ENCODE data around the gene SERPINH1.
A peak's percentile ranks its signal among the peaks of the same experiment; 100 is the strongest.

Gene SERPINH1

DNA sequence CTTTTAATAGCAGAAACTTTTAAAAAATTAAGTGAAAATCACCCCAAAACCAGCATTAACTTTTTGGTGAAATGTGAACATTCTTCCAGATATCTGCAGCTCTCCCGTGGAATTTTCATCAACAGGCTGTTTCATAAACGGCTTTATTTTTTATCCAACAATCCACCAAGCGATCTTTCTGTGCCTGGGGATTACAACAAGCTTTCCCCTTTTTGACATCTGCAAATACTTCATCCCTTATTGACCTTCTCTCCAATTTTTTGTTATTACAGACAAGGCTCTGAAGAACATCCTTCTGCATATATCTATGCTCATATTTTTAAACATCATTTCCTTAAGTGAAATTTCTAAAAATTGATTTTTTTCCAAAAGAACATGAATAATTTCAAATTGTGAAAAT is 5.8 kb upstream of the SERPINH1 start:
- TF ChIP-seq, protein P1, sequence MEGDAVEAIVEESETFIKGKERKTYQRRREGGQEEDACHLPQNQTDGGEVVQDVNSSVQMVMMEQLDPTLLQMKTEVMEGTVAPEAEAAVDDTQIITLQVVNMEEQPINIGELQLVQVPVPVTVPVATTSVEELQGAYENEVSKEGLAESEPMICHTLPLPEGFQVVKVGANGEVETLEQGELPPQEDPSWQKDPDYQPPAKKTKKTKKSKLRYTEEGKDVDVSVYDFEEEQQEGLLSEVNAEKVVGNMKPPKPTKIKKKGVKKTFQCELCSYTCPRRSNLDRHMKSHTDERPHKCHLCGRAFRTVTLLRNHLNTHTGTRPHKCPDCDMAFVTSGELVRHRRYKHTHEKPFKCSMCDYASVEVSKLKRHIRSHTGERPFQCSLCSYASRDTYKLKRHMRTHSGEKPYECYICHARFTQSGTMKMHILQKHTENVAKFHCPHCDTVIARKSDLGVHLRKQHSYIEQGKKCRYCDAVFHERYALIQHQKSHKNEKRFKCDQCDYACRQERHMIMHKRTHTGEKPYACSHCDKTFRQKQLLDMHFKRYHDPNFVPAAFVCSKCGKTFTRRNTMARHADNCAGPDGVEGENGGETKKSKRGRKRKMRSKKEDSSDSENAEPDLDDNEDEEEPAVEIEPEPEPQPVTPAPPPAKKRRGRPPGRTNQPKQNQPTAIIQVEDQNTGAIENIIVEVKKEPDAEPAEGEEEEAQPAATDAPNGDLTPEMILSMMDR (conservative IDR thresholded peaks at IDR 0.05): no peak
- H3K27ac ChIP-seq: no peak overlapping the region

DNA sequence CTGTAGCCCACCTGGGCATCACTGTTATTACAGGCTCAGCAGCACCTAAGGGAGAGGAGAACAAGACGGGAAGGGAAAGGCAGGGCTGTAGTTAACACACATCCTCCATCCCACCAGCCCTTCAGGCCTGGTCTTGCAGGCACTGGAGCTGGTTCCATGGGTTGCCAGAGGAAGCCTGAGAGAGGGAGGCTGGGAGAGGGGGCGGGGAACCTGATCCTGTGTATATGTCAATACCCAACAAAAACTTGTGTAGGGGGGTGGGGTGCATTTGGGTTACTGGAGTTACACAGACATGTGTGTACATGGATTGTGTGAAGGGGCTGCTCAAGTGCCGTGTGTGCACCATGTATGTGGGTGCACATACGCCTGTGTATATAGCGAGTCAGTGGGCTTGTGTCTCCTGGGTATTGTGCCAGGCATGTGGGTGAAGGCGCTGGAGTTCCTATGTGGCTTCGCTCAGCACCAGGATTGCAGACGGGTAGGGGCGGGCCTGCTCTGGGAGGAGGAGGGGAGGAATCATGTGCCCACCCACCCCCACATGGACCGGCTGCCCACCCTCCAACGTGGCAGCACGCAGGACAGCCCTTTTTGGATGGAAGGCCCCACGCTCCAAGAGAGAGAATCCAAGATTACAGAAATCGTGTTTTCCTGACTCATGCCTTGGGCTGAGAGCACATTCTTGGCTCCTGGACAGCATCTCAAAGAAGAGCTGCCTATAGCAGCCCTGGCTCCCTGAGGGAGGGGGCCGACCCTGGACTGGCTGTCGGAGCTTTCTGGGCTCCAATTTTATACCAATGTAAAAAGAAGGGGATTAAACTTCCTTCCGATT is 4.2 kb upstream of the SERPINH1 start:
- TF ChIP-seq, protein P1 (conservative IDR thresholded peaks at IDR 0.05): no peak
- H3K27ac ChIP-seq: no peak overlapping the region

DNA sequence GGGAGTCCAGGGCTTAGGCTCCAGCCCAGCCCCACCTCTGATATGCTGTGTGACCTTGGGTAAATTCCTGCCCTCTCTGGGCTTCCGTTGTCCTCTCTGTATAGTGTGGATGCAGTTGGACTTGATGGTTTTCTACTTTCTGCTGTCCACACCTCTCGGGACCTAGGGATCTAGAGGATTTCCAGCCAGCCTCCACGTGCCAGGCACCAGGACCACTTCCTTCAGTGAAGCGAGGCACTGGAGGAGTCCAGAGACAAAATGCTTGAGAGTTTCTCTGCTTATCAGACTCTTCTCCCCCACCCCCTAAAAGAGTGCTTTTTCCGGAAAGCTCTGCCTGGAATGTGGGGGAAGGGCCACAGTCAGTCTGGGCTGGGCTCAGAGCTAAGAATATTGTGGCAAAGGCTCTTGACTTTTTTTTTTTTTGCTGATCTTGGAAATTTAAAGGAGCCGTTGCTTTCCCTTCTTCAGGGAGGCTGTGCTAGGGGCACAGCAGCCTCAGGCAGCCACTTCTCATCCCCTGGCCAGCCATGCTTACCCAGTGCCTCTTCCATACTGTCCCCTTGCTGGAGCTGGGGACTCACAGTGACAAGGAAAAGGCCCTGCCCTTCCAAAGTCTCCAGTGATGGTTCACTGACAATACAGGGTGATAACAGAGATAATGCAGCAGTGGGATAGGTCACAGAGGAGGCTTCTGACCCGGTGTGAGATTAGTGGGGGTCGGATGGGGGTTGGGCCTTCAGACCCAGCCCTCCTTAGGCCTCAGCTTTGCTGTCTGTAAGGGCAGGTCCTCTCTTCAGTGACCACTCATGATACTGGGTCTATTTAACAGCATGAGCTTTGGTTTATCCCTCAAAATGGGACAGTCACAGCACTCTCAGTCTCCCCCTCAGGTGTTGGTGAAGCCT is 2.9 kb upstream of the SERPINH1 start:
- TF ChIP-seq, protein P1 (conservative IDR thresholded peaks at IDR 0.05): no peak
- H3K27ac ChIP-seq: no peak overlapping the region

DNA sequence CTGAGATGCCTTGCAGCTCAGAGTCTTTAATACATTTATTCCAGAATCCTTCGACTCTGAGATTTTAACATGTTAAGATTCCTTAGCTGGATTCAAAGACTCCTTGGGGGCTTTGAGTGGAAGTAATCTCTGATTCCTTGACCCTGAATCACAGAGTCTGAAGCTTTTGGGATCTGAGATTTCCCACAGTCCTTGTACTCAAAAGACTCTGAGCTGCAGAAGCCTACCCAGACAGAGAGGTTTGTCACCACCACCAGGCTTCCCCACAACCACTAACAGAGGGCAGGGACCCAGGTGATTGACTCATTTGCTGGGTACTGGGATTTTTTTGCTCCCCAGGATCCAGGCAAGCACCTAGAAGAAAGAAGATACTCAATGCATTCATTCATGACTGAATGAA is 1.4 kb upstream of the SERPINH1 start:
- TF ChIP-seq, protein P1 (conservative IDR thresholded peaks at IDR 0.05): no peak
- H3K27ac ChIP-seq: no peak overlapping the region

DNA sequence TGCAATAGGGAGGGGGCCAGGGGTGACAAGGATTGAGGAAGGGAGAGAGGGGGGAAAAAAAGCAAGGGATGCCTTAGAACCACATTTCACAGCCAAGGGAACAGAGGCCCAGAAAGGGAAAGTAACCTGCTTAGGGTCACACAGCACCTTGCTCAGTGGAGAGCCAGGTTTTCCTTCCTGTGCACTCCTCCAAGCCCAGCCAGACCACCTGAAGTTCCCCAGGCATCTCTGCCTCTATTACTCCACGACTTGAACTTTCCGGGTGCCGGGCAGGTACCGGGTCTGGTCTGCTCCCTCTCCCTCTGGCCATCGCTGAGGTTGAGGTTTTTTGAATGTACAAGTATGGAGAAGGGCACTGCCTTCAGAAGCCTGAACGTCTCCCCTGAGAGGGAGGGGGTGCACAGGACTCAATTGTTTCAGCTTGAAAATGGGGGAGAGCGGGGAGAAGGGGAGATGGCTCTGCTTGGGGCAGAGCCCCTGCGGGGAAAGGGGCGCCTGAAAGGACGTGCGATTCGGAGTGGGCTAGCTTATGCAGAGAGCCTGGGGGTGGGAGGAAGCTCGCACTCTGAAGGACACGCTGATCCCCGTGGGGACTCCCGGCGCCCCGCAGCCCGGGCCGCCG is 516 bp upstream of the SERPINH1 start:
- peak overlapping the region; percentile 91 for H3K27ac ChIP-seq

DNA sequence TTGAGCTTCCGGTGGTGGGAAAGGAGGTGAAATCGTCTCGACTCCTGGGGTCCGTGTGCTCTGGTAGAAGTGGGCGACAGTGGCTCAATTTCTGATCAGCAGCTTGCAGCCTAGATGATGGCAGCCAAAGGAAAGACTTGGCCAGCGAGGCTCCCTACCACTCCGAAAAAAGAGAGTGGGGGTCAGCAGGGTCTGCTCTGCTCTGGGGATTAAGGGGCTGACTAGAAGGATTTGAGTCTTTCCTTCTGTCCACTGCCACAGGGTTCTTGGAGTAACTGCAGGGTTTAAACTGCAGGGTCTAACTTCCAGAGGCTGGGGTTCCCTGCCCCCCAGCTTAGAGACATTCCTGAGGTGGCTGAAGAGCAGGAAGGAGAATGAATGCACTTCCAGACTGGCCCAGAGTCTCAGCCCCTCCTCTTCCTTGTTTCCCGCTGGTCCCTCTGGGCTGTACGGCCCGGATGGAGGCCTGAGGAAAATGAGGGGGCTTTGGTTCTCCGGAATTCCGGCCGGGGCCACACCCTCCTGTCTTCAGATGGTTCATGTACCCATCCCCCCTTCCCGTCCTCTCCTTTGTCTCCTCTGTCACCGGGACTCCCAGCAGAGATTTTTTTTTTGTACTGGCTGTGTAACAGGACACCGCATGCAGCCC is 907 bp downstream of the SERPINH1 start:
- TF ChIP-seq, protein P1 (conservative IDR thresholded peaks at IDR 0.05): no peak
- H3K27ac ChIP-seq: peak overlapping the region; percentile 91

More for the DNA sequence above, 516 bp upstream of the SERPINH1 start:
- TF ChIP-seq, protein P1 (conservative IDR thresholded peaks at IDR 0.05): no peak

Data from VCaP (cell line).